A549 (cell line): ENCODE data around the gene ABLIM1. TPM values are rescaled to one million over a fixed set of nuclear protein-coding genes. Genes with fewer than 3 reads are reported as not detected.

ENCODE experiments used
- ATAC-seq, 2 experiments: fragments of 200-7000 bp in 1 of 2; fragments of >200 bp in 1 of 2; cut with Nextera tagmentation in 1 of 2; cut with Tn5 transposase in 1 of 2; 3 replicates each; pipeline versions ENCODE4 v1.8.0 to v1.9.1; 2018 to 2020; ENCODE audit warnings: mild to moderate bottlenecking in 1 of 2, moderate library complexity in 1 of 2
- CTCF ChIA-PET: fragments of 300-600 bp; sonication (Branson Sonifier 250); formaldehyde crosslinking; extraction: SDS; loops from one replicate; lab custom pipeline; 2021; ENCODE audit warnings: antibody characterized with exemption, inconsistent platforms; lab: Yijun Ruan, JAX
- POLR2A ChIA-PET: fragments of 350-600 bp; formaldehyde crosslinking; extraction: SDS; loops from one replicate; lab custom pipeline; 2021; ENCODE audit warnings: antibody characterized with exemption, inconsistent platforms; lab: Yijun Ruan, JAX
- DNase-seq, 2 experiments: peaks; one replicate each; pipeline versions ENCODE4 v3.0.0 to v3.0.0-alpha.2; 2011 to 2016; ENCODE audit warnings: low read depth in 1 of 2, low spot score in 1 of 2
- FAIRE-seq: peaks from 2 replicates; lab custom pipeline; 2011; peaks lifted over from hg19 to GRCh38; lab: Jason Lieb, UNC
- H3K27ac ChIP-seq, 2 experiments: fragments of >200 bp; sonication (Bioruptor Twin); formaldehyde crosslinking; 3 replicates each; pipeline ENCODE4 v1.5.1; 2016 to 2017
- H3K4me1 ChIP-seq: fragments of >200 bp; sonication (Bioruptor Twin); formaldehyde crosslinking; 3 replicates; pipeline ENCODE4 v1.6.1; 2016
- H3K4me2 ChIP-seq: fragments of >200 bp; sonication (Bioruptor Twin); formaldehyde crosslinking; 3 replicates; pipeline ENCODE4 v1.6.1; 2016
- H3K4me3 ChIP-seq: fragments of >200 bp; sonication (Bioruptor Twin); formaldehyde crosslinking; 3 replicates; pipeline ENCODE4 v1.5.1; 2016
- H3K9me3 ChIP-seq: fragments of >200 bp; sonication (Bioruptor Twin); formaldehyde crosslinking; 3 replicates; pipeline ENCODE4 v1.6.1; 2016
- ATOH8 ChIP-seq: fragments of 250-450 bp; sonication (Bioruptor Pico); IDR thresholded peaks from 2 replicates; pipeline ENCODE4 v1.5.0; 2020; ENCODE audit warnings: low read depth, mild to moderate bottlenecking, moderate library complexity
- BCL3 ChIP-seq: fragments of >200 bp; sonication (Bioruptor Twin); formaldehyde crosslinking; IDR thresholded peaks from 3 replicates; pipeline ENCODE4 v1.6.1; 2016
- CBX8 ChIP-seq: fragments of 200-600 bp; sonication (generic); IDR thresholded peaks from 2 replicates; pipeline ENCODE4 v1.6.1; 2016
- CEBPB ChIP-seq, 2 experiments: fragments of >200 bp in 1 of 2; sonication (Bioruptor Twin) in 1 of 2; formaldehyde crosslinking in 1 of 2; IDR thresholded peaks; 2 replicates each; pipeline ENCODE4 v1.6.1; 2012 to 2016
- EHMT2 ChIP-seq: fragments of 200-600 bp; sonication (generic); IDR thresholded peaks from 2 replicates; pipeline ENCODE4 v1.6.1; 2016; ENCODE audit warnings: antibody characterized with exemption, low read depth, mild to moderate bottlenecking, moderate library complexity
- EP300 ChIP-seq, 2 experiments: fragments of >200 bp; sonication (Bioruptor Twin); formaldehyde crosslinking; IDR thresholded peaks; 2 replicates in 1 of 2; 3 replicates in 1 of 2; pipeline ENCODE4 v1.6.1; 2016 to 2017
- GATA3 ChIP-seq: IDR thresholded peaks from 2 replicates; pipeline ENCODE4 v1.6.1; 2012; ENCODE audit warnings: borderline replicate concordance
- HEYL ChIP-seq: fragments of 250-450 bp; sonication (Bioruptor Pico); IDR thresholded peaks from 2 replicates; pipeline ENCODE4 v1.8.0; 2021; ENCODE audit warnings: mild to moderate bottlenecking, moderate library complexity
- HOXA7 ChIP-seq: fragments of 250-450 bp; sonication (Bioruptor Pico); IDR thresholded peaks from 2 replicates; pipeline ENCODE4 v1.5.0; 2020; ENCODE audit warnings: mild to moderate bottlenecking, moderate library complexity
- HOXB13 ChIP-seq: fragments of 250-450 bp; sonication (Bioruptor Pico); IDR thresholded peaks from 2 replicates; pipeline ENCODE4 v1.5.0; 2020; ENCODE audit warnings: low read depth, mild to moderate bottlenecking, moderate library complexity
- MAFK ChIP-seq: fragments of 450-650 bp; IDR thresholded peaks from 2 replicates; pipeline ENCODE4 v1.6.1; 2014; ENCODE audit not compliant: partially characterized antibody
- MYC ChIP-seq: IDR thresholded peaks from 2 replicates; pipeline ENCODE4 v1.6.1; 2012; ENCODE audit warnings: mild to moderate bottlenecking, inconsistent platforms, low read length, improper control_type of control experiment, borderline replicate concordance
- NFE2L2 ChIP-seq: fragments of 150-350 bp; conservative IDR thresholded peaks from 2 replicates; pipeline ENCODE4 v1.6.1; 2014; ENCODE audit warnings: low read length
- RAD21 ChIP-seq, 2 experiments: fragments of >200 bp in 1 of 2; sonication (Bioruptor Twin) in 1 of 2; formaldehyde crosslinking in 1 of 2; IDR thresholded peaks in 1 of 2; conservative IDR thresholded peaks in 1 of 2; 2 replicates in 1 of 2; 3 replicates in 1 of 2; pipeline ENCODE4 v1.6.1; 2012 to 2018; ENCODE audit warnings: inconsistent platforms in 1 of 2
- RCOR1 ChIP-seq: fragments of 150-350 bp; IDR thresholded peaks from 2 replicates; pipeline ENCODE4 v1.6.1; 2014; ENCODE audit warnings: antibody characterized with exemption, low read length, low read depth
- RFX5 ChIP-seq: fragments of 450-650 bp; IDR thresholded peaks from 2 replicates; pipeline ENCODE4 v1.7.1; 2014; ENCODE audit warnings: antibody characterized with exemption, mild to moderate bottlenecking, moderate library complexity
- SREBF2 ChIP-seq: fragments of 450-650 bp; IDR thresholded peaks from 2 replicates; pipeline ENCODE4 v1.6.1; 2014; ENCODE audit warnings: mild to moderate bottlenecking, moderate library complexity
- TP53 ChIP-seq: fragments of 250-450 bp; sonication (Bioruptor Pico); IDR thresholded peaks from 2 replicates; pipeline ENCODE4 v1.5.0; 2021; ENCODE audit warnings: mild to moderate bottlenecking, moderate library complexity
- ZNF302 ChIP-seq: fragments of 250-450 bp; sonication (Bioruptor Pico); IDR thresholded peaks from 2 replicates; pipeline ENCODE4 v1.9.0; 2021; ENCODE audit warnings: inconsistent platforms, mild to moderate bottlenecking, moderate library complexity
- WGBS: methylation state at CpG from one replicate; pipeline ENCODE4 v1.1.6; 2017; ENCODE audit errors: missing lambda C conversion rate; 5-methylcytosine and 5-hydroxymethylcytosine counted together
- polyA plus RNA-seq, 4 experiments: library from polyadenylated mRNA; depleted of rRNA in 3 of 4; stranded (reverse); fragments of >200 nt; fragmentation: RNase III in 1 of 4; extraction: RNeasy Plus Mini Kit Qiagen cat#74134 plus additional on column Dnase treatment in 1 of 4; gene quantifications; 2 replicates in 3 of 4; 3 replicates in 1 of 4; pipeline ENCODE4 v1.2.3, GENCODE V29; 2011 to 2017
- TF ChIP-seq, protein P1 (sequence below): fragments of >200 bp; sonication (Bioruptor Twin); formaldehyde crosslinking; IDR thresholded peaks from 2 replicates; pipeline ENCODE4 v1.6.1; 2016
- TF ChIP-seq, protein P2 (sequence below): fragments of 150-350 bp; IDR thresholded peaks from 2 replicates; pipeline ENCODE4 v1.6.1; 2014; ENCODE audit warnings: low read depth, mild to moderate bottlenecking, low read length
- TF ChIP-seq, protein P3 (sequence below): IDR thresholded peaks from 2 replicates; pipeline ENCODE4 v1.6.1; 2012
- TF ChIP-seq, protein P4 (sequence below): fragments of >200 bp; sonication (Bioruptor Twin); formaldehyde crosslinking; IDR thresholded peaks from 3 replicates; pipeline ENCODE4 v1.5.1; 2016

The ABLIM1 gene
- polyA plus RNA-seq, 2 of the 4 experiments (the other 2 are of a cell fraction): 21.4 to 70.2 TPM

GRCh38 chr10:114596793-114597192, 61.3 kb downstream of the ABLIM1 start:
- Histone ChIP-seq H3K4me3 (no peak overlapping the region), H3K4me1 (no peaks in the 10 kb centered on the region), H3K4me2 (no peak overlapping the region), H3K9me3 (no peaks in the 10 kb centered on the region), H3K27ac (no peak overlapping the region)
- no peak for FAIRE-seq
- no peak for TF ChIP-seq NFE2L2
- TF ChIP-seq MYC: no peak
- no peak for TF ChIP-seq HOXA7 (CRISPR knock-in tag)
- TF ChIP-seq RCOR1: no peak
- TF ChIP-seq SREBF2: no peak
- TF ChIP-seq, protein P1, sequence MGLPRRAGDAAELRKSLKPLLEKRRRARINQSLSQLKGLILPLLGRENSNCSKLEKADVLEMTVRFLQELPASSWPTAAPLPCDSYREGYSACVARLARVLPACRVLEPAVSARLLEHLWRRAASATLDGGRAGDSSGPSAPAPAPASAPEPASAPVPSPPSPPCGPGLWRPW: no peak
- no peak for TF ChIP-seq ATOH8 (CRISPR knock-in tag)
- TF ChIP-seq CEBPB (IDR thresholded peaks at IDR 0.05): no peak
- TF ChIP-seq TP53 (CRISPR knock-in tag): no peak
- no peak for TF ChIP-seq CBX8
- TF ChIP-seq GATA3: no peak
- TF ChIP-seq RAD21 (conservative IDR thresholded peaks at IDR 0.05 in 1 of 2, IDR thresholded peaks at IDR 0.05 in 1 of 2): no peak
- TF ChIP-seq RFX5: no peak
- TF ChIP-seq HOXB13 (CRISPR knock-in tag): no peak
- no peak for TF ChIP-seq EHMT2
- ATAC-seq: no peak
- no peak for DNase-seq
- ChIA-PET POLR2A (no interaction called here), CTCF (interaction anchor here (0.6 to 1.4 kb wide), 3 partner anchors 25 to 544 kb away, joined by 3 to 4 read pairs (median 3); no protein-coding TSS in a partner anchor)
- WGBS: 79% methylated on average over 5 of the region's 5 CpGs

DNA sequence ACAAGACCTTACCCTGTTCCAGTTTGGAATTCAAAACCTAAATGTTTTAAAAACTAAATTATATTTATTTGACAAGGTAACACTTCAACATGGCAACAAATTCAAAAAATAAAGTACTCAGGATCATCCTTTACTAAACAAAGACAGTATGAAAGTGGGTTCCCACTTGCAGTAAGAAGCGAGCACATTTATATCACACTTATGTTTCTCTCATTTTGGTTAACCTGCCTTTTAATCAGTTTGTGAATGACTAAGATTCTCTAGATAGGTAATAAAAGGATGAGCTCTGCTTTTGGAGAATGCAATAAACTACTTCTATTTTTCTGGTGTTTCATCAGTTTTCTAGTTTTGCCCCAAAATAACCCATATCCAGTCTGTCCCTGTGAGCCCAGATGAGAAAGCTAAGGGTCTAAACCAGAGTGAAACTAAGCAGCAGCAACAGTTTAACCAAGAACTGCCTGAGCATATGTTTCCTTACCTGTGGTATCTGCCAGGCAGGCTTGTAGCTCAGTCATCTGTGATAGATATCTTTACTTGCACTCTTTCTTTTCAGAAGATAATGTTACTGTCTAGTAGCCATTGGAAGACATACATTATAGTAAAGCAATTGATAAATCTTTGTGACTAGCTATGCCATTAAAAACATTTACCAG, 64.1 kb downstream of the ABLIM1 start:
- POLR2A ChIA-PET: no interaction called here
- no peak for DNase-seq
- Histone ChIP-seq H3K4me2 (no peak overlapping the region), H3K9me3 (no peaks in the 10 kb centered on the region), H3K4me3 (no peak overlapping the region), H3K4me1 (no peaks in the 10 kb centered on the region), H3K27ac (no peak overlapping the region)
- peak; percentile 23 for FAIRE-seq
- TF ChIP-seq ZNF302: no peak
- no peak for TF ChIP-seq MAFK
- TF ChIP-seq, protein P1: no peak
- TF ChIP-seq, protein P2, sequence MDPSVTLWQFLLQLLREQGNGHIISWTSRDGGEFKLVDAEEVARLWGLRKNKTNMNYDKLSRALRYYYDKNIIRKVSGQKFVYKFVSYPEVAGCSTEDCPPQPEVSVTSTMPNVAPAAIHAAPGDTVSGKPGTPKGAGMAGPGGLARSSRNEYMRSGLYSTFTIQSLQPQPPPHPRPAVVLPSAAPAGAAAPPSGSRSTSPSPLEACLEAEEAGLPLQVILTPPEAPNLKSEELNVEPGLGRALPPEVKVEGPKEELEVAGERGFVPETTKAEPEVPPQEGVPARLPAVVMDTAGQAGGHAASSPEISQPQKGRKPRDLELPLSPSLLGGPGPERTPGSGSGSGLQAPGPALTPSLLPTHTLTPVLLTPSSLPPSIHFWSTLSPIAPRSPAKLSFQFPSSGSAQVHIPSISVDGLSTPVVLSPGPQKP: no peak
- no peak for TF ChIP-seq HEYL (CRISPR knock-in tag)
- TF ChIP-seq, protein P3, sequence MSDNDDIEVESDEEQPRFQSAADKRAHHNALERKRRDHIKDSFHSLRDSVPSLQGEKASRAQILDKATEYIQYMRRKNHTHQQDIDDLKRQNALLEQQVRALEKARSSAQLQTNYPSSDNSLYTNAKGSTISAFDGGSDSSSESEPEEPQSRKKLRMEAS: no peak
- no peak for TF ChIP-seq RFX5
- no peak for TF ChIP-seq BCL3
- no peak for TF ChIP-seq EP300 (IDR thresholded peaks at IDR 0.05)
- TF ChIP-seq, protein P4, sequence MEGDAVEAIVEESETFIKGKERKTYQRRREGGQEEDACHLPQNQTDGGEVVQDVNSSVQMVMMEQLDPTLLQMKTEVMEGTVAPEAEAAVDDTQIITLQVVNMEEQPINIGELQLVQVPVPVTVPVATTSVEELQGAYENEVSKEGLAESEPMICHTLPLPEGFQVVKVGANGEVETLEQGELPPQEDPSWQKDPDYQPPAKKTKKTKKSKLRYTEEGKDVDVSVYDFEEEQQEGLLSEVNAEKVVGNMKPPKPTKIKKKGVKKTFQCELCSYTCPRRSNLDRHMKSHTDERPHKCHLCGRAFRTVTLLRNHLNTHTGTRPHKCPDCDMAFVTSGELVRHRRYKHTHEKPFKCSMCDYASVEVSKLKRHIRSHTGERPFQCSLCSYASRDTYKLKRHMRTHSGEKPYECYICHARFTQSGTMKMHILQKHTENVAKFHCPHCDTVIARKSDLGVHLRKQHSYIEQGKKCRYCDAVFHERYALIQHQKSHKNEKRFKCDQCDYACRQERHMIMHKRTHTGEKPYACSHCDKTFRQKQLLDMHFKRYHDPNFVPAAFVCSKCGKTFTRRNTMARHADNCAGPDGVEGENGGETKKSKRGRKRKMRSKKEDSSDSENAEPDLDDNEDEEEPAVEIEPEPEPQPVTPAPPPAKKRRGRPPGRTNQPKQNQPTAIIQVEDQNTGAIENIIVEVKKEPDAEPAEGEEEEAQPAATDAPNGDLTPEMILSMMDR: no peak
- ATAC-seq: no peak
- WGBS: 90% methylated on average over 1 of the region's 1 CpG
- CTCF ChIA-PET: interaction anchor here (1.0 to 1.1 kb wide), 2 partner anchors 10 to 192 kb away, joined by 3 read pairs; no protein-coding TSS in a partner anchor
